ENCODE measurements around the gene NRAP. TPM values are rescaled to one million over a fixed set of nuclear protein-coding genes. Genes with fewer than 3 reads are reported as not detected.

Gene NRAP
- total and polyA plus RNA-seq, 2 of the 8 experiments (the other 6 are each of a cell fraction or from before 2014, with no cell fraction given), result not detected

GRCh38 chr10:113563306-113564088 is 100.3 kb downstream of the NRAP start:
- WGBS, 2 experiments (ENCODE audit: extremely low coverage in 1 of 2, insufficient coverage in 1 of 2, insufficient read length in 1 of 2, insufficient replicate concordance in 2 of 2, low coverage in 1 of 2, low lambda C conversion rate in 2 of 2, missing lambda C conversion rate in 1 of 2), result 29% methylated on average over 18 of the region's 18 CpGs; no CpG with 5 or more reads in 1 of the 2 experiments
- H2BK120ac ChIP-seq (replicated peaks; ENCODE audit: low read depth, low read length), result no peak overlapping the region
- peaks cover 8 to 10% of the 10 kb centered on the region in 2 experiments for H4K20me1 ChIP-seq (replicated peaks in 1 of 2; ENCODE audit: control insufficient read depth in 1 of 2, insufficient read depth in 2 of 2, low read length in 2 of 2)
- no peak overlapping the region for H2BK15ac ChIP-seq (ENCODE audit: low read length)
- peak; percentile 47 to 91 for DNase-seq (ENCODE audit: low read depth in 1 of 2, low spot score in 2 of 2)
- no peak overlapping the region for H2AK5ac ChIP-seq (ENCODE audit: low read depth, low read length)
- no peak overlapping the region for H3K4ac ChIP-seq (replicated peaks; ENCODE audit: insufficient read length, low read depth, low read length)
- H3K9me3 ChIP-seq (ENCODE audit: insufficient read depth in 2 of 2, low read depth in 1 of 2, low read length in 1 of 2), result no peaks in the 10 kb centered on the region
- no peak overlapping the region for H4K8ac ChIP-seq (ENCODE audit: extremely low read depth, insufficient read depth, low read length)
- no peak overlapping the region for H3K14ac ChIP-seq (ENCODE audit: insufficient read length)
- ChIA-PET CTCF (ENCODE audit: partially characterized antibody) (interaction anchor here (0.6 to 8.7 kb wide), 24 partner anchors 9 to 365 kb away, joined by 3 to 57 read pairs (median 6); no protein-coding TSS in a partner anchor), POLR2A (ENCODE audit: partially characterized antibody) (no interaction called here)
- peak overlapping the region; percentile 71 for H3K18ac ChIP-seq (ENCODE audit: extremely low read depth, low read length)
- H2BK5ac ChIP-seq (ENCODE audit: low read depth, low read length), result no peak overlapping the region
- H3K27me3 ChIP-seq (replicated peaks in 1 of 4; ENCODE audit: control insufficient read depth in 3 of 4, extremely low read depth in 1 of 4, insufficient read depth in 3 of 4, low read length in 3 of 4), result peaks cover 44 to 53% (median 47%) of the 10 kb centered on the region in 4 experiments
- H3K23ac ChIP-seq (ENCODE audit: insufficient read length), result no peak overlapping the region
- no peak for FAIRE-seq
- no peak overlapping the region for H2BK20ac ChIP-seq (ENCODE audit: low read length)
- peaks cover 2 to 13% (median 9%) of the 10 kb centered on the region in 4 experiments; a peak in 6 of 7 replicates for H3K4me1 ChIP-seq (replicated peaks in 1 of 4; ENCODE audit: control insufficient read depth in 3 of 4, insufficient read depth in 4 of 4, low read length in 3 of 4)
- H3K23me2 ChIP-seq (ENCODE audit: low read depth, low read length), result no peaks in the 10 kb centered on the region
- H3K27ac ChIP-seq (ENCODE audit: low read depth, low read length), result no peak overlapping the region
- H4K91ac ChIP-seq (replicated peaks; ENCODE audit: insufficient read length, low read length), result no peak overlapping the region
- no peak overlapping the region for H2BK12ac ChIP-seq (ENCODE audit: low read depth, low read length)
- H3K56ac ChIP-seq (replicated peaks; ENCODE audit: insufficient read length, low read depth, low read length), result no peak overlapping the region
- H3K79me1 ChIP-seq (ENCODE audit: low read depth, low read length), result no peaks in the 10 kb centered on the region
- no peak overlapping the region for H4K5ac ChIP-seq (ENCODE audit: insufficient read length, low read depth, low read length)
- H3K9ac ChIP-seq (replicated peaks in 1 of 4; ENCODE audit: extremely low read depth in 1 of 4, low read depth in 3 of 4, low read length in 3 of 4), result no peak overlapping the region
- no peaks in the 10 kb centered on the region for H3K36me3 ChIP-seq (ENCODE audit: control insufficient read depth in 2 of 4, insufficient read depth in 4 of 4, low read length in 3 of 4)
- H3K79me2 ChIP-seq (ENCODE audit: control insufficient read depth in 1 of 2, insufficient read depth in 2 of 2, low read length in 2 of 2), result no peaks in the 10 kb centered on the region
- H3K4me3 ChIP-seq (ENCODE audit: extremely low read depth in 1 of 4, insufficient read depth in 2 of 4, low read depth in 3 of 4, low read length in 4 of 4), result no peak overlapping the region
- no peak overlapping the region for H2AFZ ChIP-seq (ENCODE audit: low read length)
- H3K4me2 ChIP-seq (ENCODE audit: insufficient read depth in 1 of 2, low read depth in 2 of 2, low read length in 2 of 2), result peak overlapping the region in 1 of 2 experiments; percentile 58; a peak in 3 of 4 replicates
- TF ChIP-seq TCF12 (IDR thresholded peaks at IDR 0.05; ENCODE audit: low read depth, low read length) (0 out of 2 replicates have a peak, but pooled peaks have one; percentile 48), BACH1 (IDR thresholded peaks at IDR 0.05; ENCODE audit: low read length) (no peak), RAD21 (IDR thresholded peaks at IDR 0.05 in 1 of 2, conservative IDR thresholded peaks at IDR 0.05 in 1 of 2; ENCODE audit: low read depth in 2 of 2, low read length in 2 of 2) (peak; percentile 97 to 98), SIN3A (conservative IDR thresholded peaks at IDR 0.05 in 1 of 2, IDR thresholded peaks at IDR 0.05 in 1 of 2; ENCODE audit: low read depth in 1 of 2, low read length in 2 of 2) (0 out of 4 replicates have a peak, but pooled peaks of 1 of the 2 experiments have one; percentile 26), POLR2AphosphoS5 (IDR thresholded peaks at IDR 0.05; ENCODE audit: low read depth, low read length) (no peak), SAP30 (IDR thresholded peaks at IDR 0.05; ENCODE audit: insufficient read depth, insufficient replicate concordance, low read length) (no peak)
- TF ChIP-seq, protein P1, sequence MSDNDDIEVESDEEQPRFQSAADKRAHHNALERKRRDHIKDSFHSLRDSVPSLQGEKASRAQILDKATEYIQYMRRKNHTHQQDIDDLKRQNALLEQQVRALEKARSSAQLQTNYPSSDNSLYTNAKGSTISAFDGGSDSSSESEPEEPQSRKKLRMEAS (IDR thresholded peaks at IDR 0.05), result 0 out of 2 replicates have a peak, but pooled peaks have one; percentile 25
- TF ChIP-seq, protein P2, sequence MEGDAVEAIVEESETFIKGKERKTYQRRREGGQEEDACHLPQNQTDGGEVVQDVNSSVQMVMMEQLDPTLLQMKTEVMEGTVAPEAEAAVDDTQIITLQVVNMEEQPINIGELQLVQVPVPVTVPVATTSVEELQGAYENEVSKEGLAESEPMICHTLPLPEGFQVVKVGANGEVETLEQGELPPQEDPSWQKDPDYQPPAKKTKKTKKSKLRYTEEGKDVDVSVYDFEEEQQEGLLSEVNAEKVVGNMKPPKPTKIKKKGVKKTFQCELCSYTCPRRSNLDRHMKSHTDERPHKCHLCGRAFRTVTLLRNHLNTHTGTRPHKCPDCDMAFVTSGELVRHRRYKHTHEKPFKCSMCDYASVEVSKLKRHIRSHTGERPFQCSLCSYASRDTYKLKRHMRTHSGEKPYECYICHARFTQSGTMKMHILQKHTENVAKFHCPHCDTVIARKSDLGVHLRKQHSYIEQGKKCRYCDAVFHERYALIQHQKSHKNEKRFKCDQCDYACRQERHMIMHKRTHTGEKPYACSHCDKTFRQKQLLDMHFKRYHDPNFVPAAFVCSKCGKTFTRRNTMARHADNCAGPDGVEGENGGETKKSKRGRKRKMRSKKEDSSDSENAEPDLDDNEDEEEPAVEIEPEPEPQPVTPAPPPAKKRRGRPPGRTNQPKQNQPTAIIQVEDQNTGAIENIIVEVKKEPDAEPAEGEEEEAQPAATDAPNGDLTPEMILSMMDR (IDR thresholded peaks at IDR 0.05; ENCODE audit: control extremely low read depth in 1 of 3, insufficient read depth in 1 of 3, low read depth in 1 of 3, low read length in 3 of 3), result peak; percentile 95 to 97 (median 97)
